KOPT-K1 (cell line): Measurements from ENCODE around the gene DEXI.

Experiments
- H3K27ac ChIP-seq: fragments of 200-600 bp; sonication (generic); 2 replicates; pipeline ENCODE4 v1.5.1; 2016; ENCODE audit warnings: antibody characterized with exemption, mild to moderate bottlenecking, low read depth, low read length; ENCODE audit not compliant: poor library complexity, severe bottlenecking
- H3K36me3 ChIP-seq: fragments of 200-600 bp; sonication (generic); 2 replicates; pipeline ENCODE4 v1.5.1; 2017; ENCODE audit warnings: antibody characterized with exemption, mild to moderate bottlenecking, low read length, moderate library complexity; ENCODE audit not compliant: insufficient read depth
- H3K9me3 ChIP-seq: fragments of 200-600 bp; sonication (generic); 2 replicates; pipeline ENCODE4 v1.5.1; 2017; ENCODE audit warnings: antibody characterized with exemption, low read length, mild to moderate bottlenecking; ENCODE audit not compliant: insufficient read depth, poor library complexity, severe bottlenecking

Gene DEXI

DNA sequence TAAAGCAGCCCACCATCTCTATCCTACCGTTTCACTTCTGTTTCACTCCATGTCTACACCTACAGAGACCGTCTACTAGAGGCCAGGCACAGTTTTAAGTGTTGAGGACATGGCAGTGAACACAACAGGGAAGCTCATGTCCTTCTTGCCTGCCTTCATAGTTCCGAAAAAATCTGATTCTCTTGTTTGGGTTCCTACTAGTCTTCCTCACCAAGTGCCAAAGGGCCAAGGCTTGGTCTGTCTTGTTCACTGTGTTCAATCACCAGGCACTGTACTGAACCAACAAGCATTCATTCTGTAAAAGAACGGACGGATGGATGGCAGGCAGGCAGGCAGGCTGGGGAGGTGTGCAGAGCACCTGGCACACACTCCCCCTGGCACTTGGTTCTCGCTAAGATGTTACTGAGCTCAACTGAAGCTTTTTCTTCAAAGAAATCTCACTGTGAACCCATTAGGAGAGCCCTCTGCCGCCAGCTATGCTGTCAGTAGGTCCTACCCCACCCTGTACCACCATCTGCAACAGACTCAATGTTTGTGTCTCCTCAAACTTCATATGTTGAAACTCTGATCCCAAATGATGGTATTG is 2.5 kb downstream of the DEXI start:
- Histone ChIP-seq H3K27ac (no peak overlapping the region), H3K9me3 (no peaks in the 10 kb centered on the region), H3K36me3 (peaks cover 42% of the 10 kb centered on the region)

DNA sequence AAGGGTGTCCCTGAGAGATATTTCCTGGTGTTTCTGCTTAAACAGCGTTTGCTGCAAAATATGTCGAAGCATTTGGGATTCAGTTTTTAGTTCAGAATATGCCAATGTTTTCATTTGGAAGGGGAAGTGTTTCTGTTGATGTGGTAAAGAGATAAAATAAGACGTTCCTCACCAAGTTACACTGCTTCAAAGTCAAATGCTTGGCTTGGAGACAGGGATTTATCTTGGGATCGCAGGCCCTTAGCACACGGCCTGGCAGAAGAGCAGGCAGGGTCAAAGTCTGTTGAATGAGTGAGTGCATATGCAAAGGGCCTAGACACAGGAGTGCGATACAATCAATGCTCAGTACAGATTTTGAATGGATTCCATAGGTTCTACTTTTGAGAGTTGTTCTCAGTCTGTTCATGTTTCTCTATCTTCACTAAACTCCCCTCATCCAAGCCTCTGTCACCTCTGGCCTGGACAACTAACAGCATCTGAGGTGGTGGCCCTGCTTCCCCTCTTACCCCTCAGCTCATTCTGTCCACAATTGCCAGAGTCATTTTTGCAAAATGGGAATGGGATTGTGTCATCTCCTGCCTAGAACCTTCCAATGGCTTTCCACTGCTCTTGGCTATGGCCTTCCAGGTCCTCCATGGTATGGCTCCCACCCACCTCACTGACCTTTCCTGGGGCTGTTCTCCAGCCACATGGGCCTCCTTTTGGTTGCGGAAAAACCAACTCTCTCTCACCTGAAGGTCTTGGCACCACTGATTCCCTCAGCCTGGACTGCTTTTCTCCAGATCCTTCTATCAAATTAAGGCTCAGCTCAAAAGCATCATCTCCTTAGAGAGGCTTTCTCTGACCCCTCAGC is 3.2 kb downstream of the DEXI start:
- Histone ChIP-seq H3K27ac (no peak overlapping the region), H3K36me3 (peaks cover 49% of the 10 kb centered on the region), H3K9me3 (no peaks in the 10 kb centered on the region)

DNA sequence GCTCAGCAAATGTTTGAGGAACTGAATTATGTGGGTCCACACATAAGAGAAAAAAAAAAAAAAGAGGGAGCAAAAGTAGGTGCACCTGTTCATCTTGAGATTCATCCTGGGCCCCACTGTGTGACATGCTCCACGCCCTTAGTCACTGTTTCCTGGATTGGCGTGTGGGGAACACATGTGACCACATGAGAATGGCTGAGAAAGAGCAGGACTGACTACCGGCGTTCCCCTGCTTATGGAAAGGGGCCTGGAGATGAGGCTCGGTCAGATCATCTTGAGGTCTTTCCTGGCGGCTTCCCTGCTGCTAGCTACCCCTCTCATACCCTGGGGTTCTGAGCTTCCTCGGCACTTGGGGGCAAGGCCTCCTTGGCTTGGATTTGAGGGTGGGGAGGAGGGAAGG is 3.9 kb downstream of the DEXI start:
- Histone ChIP-seq H3K36me3 (peaks cover 56% of the 10 kb centered on the region), H3K9me3 (no peaks in the 10 kb centered on the region), H3K27ac (no peak overlapping the region)

DNA sequence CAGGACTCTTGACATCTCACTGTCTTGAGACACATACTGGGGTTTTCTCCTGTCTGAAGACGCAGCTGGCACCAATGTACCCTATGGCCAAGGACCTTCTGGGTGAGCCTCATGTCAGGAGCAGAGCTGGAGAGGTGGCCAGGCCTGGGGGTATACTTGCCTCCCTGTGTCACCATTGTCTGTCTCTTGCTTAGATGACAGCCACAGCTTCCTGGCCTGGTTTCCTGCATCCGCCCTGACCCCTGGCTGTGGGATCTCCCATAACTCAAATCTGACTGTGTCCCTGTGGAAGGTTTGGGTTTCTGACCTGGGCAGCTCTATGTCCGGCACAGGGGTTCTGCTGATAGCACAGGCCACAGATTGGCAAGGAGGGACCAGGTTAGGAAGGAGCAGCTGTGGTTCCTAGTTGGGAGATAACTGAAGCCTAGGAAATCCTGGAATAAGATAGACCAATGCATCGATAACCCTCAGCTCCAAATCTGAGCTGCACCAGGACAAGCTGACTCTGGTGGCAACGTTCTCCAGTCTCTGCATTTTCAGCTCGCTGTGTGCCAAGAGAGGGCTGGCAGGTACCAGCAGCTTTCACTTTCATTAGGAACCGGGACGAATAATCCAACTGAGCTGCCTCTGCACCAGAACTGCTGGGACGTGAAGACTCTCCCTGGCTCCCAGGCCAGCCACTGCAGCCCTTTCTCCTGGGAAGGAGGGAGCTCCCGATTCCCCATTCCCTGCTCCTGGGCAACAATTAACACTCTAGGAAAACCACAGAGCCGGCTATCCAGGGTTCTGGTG is 5.0 kb downstream of the DEXI start:
- Histone ChIP-seq H3K36me3 (peaks cover 61% of the 10 kb centered on the region), H3K27ac (no peak overlapping the region), H3K9me3 (no peaks in the 10 kb centered on the region)

GRCh38 chr16:10936272-10936984 is 5.8 kb downstream of the DEXI start:
- Histone ChIP-seq H3K27ac (no peak overlapping the region), H3K9me3 (no peaks in the 10 kb centered on the region), H3K36me3 (peaks cover 64% of the 10 kb centered on the region)

- H3K36me3 ChIP-seq, result peaks cover 68% of the 10 kb centered on the region
- H3K27ac ChIP-seq, result no peak overlapping the region
Observed at GRCh38 chr16:10935226-10935915, 6.9 kb downstream of the DEXI start.

GRCh38 chr16:10934325-10935107 is 7.8 kb downstream of the DEXI start:
- Histone ChIP-seq H3K9me3 (no peaks in the 10 kb centered on the region), H3K36me3 (peaks cover 63% of the 10 kb centered on the region), H3K27ac (no peak overlapping the region)

More at GRCh38 chr16:10935226-10935915, 6.9 kb downstream of the DEXI start:
- H3K9me3 ChIP-seq, result no peaks in the 10 kb centered on the region

DNA sequence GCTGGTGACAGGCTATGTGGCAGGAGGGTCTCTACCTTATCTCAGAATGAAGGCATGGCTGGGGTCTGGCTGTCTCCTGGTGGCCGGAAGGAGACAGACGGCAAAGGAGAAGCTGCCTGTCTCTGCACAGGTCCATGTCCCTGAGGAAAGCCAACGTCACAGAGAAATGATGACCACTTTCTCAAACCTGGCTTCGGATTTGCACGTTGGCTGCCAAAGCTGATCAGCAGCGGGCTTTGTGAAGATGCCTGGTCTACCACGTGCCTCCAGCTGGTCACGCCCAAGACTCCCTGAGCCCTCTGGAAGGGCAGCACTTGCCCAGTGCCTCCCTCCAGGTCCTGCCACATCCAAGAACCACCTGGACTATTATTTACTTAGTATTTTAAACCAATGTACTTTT is 8.4 kb downstream of the DEXI start:
- Histone ChIP-seq H3K9me3 (no peaks in the 10 kb centered on the region), H3K36me3 (peaks cover 62% of the 10 kb centered on the region), H3K27ac (no peak overlapping the region)

DNA sequence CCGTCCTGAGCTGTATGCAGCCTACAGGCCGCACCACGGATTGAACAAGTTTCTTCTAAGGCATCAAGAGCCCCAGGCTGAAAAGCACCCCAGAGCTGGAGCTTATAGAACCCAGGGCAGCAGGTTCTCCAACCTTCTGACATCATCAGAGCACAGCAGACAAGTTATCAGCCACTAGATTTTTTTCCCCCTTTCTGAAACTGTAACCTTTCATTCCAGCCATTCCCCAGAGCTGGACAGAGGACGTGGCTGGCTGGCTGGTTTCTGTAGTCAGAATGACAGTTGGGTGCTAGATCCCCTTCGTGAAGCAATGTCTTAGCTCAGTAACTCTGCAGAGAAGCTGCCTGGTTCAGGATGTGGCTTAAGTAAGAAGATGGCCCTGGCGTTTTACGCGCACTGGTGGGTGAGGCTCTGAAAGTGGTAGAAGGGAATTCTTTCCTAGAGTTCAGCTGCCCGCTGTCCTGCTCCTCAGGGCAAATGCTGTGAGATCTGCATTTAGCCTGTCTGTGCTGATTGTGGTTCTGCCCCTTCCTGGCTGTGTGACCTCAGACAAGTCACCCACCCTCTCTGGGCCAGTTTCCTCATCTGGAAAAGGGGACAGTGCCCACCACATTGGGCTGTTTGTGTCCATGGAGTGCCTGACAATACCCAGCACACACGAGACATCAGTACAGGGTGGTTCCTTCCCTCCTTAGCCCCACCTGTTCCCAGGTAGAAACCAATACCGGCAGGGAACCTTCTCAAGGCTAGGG is 9.1 kb downstream of the DEXI start:
- Histone ChIP-seq H3K9me3 (no peaks in the 10 kb centered on the region), H3K36me3 (peaks cover 61% of the 10 kb centered on the region; the same call in 1 of the 2 replicates), H3K27ac (no peak overlapping the region)

DNA sequence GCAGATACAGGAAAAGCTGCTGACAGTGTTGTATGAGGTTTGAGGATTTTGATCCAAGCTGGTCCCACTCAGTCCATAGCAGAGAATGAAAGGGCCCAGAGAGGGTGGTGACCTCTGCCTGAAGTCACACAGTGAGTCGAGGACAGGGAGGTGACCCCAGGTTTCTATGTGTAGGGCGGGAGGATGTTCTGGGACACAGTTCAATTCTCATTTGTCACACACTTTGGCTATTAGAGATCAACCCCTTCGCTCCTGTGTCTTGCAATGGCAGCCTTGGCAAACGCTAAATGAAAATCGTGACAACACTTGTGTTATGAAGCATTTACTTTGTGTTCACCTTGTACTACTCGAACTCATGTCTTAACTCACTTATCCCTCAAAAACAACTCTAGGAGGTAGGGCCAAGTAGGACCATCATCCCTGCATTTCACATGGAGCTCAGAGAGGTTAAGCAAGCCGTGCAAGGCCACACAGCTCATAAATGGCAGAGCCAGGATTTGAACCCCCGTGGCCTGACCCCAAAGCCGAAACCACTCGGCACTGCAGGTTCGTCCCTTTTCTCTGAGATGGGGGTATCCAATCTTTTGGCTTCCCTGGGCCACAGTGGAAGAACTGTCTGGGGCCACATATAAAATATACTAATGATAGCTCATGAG is 10.2 kb downstream of the DEXI start:
- H3K36me3 ChIP-seq, result peaks cover 60% of the 10 kb centered on the region; the same call in 1 of the 2 replicates
- H3K27ac ChIP-seq, result no peak overlapping the region
- H3K9me3 ChIP-seq, result no peaks in the 10 kb centered on the region

DNA sequence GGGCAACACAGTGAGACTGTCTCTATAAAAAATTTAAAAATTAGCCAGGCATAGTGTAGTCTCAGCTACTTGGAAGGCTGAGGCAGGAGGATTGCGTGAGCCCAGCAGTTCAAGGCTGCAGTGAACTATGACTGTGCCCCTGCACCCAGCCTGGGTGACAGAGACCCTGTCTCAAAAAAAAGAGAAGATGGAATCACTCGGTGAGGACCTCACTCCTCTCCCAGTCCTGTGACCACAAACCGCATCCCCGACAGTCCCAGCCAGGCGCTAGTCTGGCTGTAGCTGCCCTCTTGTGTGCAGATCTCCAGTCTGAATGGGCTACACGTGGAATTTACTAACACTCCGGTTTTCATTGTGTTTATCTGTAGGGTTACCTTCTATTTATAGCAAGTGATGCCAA is 11.1 kb downstream of the DEXI start:
- Histone ChIP-seq H3K27ac (no peak overlapping the region), H3K36me3 (peaks cover 57% of the 10 kb centered on the region; the same call in 1 of the 2 replicates), H3K9me3 (no peaks in the 10 kb centered on the region)

GRCh38 chr16:10930755-10931093 is 11.5 kb downstream of the DEXI start:
- peaks cover 54% of the 10 kb centered on the region; the same call in 1 of the 2 replicates for H3K36me3 ChIP-seq
- no peaks in the 10 kb centered on the region for H3K9me3 ChIP-seq
- H3K27ac ChIP-seq, result no peak overlapping the region
